Measurements from ENCODE around the gene GMIP. TPM values are rescaled to one million over a fixed set of nuclear protein-coding genes. Genes with fewer than 3 reads are reported as not detected.

The GMIP gene
- total and polyA plus RNA-seq, 12 donors = 1.4 to 11.8 (median 2.4) TPM

GRCh38 chr19:19632661-19633060 is 10.8 kb downstream of the GMIP start:
- Histone ChIP-seq H3K36me3 (peaks cover 0 to 85% (median 4%) of the 10 kb centered on the region in 9 donors), H3K9me3 (no peaks in the 10 kb centered on the region), H3K27ac (no peak overlapping the region), H3K4me1 (peaks cover 0 to 13% (median 11%) of the 10 kb centered on the region in 9 donors), H3K4me3 (no peak overlapping the region), H3K27me3 (peaks cover 0 to 14% (median 11%) of the 10 kb centered on the region in 7 donors)
- 81 to 85% methylated on average over 5 of the region's 5 CpGs for WGBS, 2 donors
- TF ChIP-seq, protein P1, sequence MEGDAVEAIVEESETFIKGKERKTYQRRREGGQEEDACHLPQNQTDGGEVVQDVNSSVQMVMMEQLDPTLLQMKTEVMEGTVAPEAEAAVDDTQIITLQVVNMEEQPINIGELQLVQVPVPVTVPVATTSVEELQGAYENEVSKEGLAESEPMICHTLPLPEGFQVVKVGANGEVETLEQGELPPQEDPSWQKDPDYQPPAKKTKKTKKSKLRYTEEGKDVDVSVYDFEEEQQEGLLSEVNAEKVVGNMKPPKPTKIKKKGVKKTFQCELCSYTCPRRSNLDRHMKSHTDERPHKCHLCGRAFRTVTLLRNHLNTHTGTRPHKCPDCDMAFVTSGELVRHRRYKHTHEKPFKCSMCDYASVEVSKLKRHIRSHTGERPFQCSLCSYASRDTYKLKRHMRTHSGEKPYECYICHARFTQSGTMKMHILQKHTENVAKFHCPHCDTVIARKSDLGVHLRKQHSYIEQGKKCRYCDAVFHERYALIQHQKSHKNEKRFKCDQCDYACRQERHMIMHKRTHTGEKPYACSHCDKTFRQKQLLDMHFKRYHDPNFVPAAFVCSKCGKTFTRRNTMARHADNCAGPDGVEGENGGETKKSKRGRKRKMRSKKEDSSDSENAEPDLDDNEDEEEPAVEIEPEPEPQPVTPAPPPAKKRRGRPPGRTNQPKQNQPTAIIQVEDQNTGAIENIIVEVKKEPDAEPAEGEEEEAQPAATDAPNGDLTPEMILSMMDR (IDR thresholded peaks at IDR 0.05) = no peak
- ATAC-seq (no peak), DNase-seq (no peak)
- intact Hi-C loops (cut with DNase I) = no loop called here

DNA sequence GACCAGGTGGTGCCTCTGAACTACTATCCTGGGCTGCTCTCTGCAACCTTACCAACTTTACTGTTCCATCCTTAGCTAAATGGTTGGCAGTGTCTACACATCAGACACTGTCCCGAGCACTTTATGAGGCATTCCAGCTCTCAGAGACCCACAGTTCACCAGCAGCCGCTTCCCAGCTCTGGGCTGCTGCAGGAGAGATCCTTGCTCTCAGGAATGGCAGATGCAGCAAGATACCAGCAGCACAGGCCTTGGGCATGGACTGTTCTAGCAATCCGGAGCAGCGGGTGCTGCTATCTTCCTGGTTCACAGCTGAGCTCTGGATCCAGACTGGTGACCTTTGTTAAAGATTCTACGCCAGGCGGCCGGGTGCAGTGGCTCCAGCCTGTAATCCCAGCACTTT is 12.1 kb downstream of the GMIP start:
- no peaks in the 10 kb centered on the region for H3K9me3 ChIP-seq
- WGBS, 2 donors = 92 to 93% methylated on average over 7 of the region's 7 CpGs
- peaks cover 0 to 71% (median 0%) of the 10 kb centered on the region in 9 donors for H3K36me3 ChIP-seq
- H3K4me3 ChIP-seq = no peak overlapping the region
- intact Hi-C loops (cut with DNase I) = no loop called here
- no peak for DNase-seq
- TF ChIP-seq, protein P1 (IDR thresholded peaks at IDR 0.05) = no peak
- peaks cover 0 to 17% (median 13%) of the 10 kb centered on the region in 9 donors for H3K4me1 ChIP-seq
- peaks cover 0 to 23% (median 17%) of the 10 kb centered on the region in 7 donors for H3K27me3 ChIP-seq
- H3K27ac ChIP-seq = no peak overlapping the region
- no peak for ATAC-seq

DNA sequence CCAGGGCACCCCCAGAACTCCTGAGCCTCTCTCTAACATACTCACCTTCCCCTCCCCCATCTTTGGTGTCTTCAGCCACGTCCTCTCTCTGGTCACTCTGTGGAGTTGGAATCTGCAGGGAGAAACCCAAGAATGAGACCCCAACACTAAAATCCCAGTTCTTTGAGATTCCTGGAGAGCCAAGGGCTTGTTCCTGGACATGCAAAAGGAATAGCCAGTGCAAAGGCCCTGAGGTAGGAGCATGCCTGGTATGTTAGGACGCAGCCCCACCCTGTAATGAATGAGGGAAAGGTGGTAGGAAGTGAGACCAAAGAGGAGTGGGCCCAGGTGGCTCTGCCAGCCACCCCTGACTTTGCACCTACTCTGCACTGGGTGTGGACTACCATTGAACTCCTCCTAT is 13.0 kb downstream of the GMIP start:
- peaks cover 0 to 62% (median 0%) of the 10 kb centered on the region in 9 donors for H3K36me3 ChIP-seq
- intact Hi-C loops (cut with DNase I) = no loop called here
- DNase-seq (no peak), ATAC-seq (no peak)
- peaks cover 0 to 24% (median 17%) of the 10 kb centered on the region in 7 donors for H3K27me3 ChIP-seq
- 100% methylated on average over 2 of the region's 2 CpGs for WGBS, 2 donors
- no peak overlapping the region for H3K27ac ChIP-seq
- TF ChIP-seq, protein P1 (IDR thresholded peaks at IDR 0.05) = no peak
- H3K4me3 ChIP-seq = no peak overlapping the region
- no peaks in the 10 kb centered on the region for H3K9me3 ChIP-seq
- peaks cover 0 to 17% (median 13%) of the 10 kb centered on the region in 9 donors for H3K4me1 ChIP-seq

- peaks cover 0 to 17% (median 13%) of the 10 kb centered on the region in 9 donors for H3K4me1 ChIP-seq
- H3K9me3 ChIP-seq = no peaks in the 10 kb centered on the region
- TF ChIP-seq, protein P1 (IDR thresholded peaks at IDR 0.05) = no peak
- intact Hi-C loops (cut with DNase I) = no loop called here
- no peak overlapping the region for H3K4me3 ChIP-seq
- DNase-seq (no peak), ATAC-seq (no peak)
- WGBS, 2 donors = 97 to 98% methylated on average over 11 of the region's 11 CpGs
- H3K27me3 ChIP-seq = peaks cover 0 to 24% (median 17%) of the 10 kb centered on the region in 7 donors
- peaks cover 0 to 58% (median 0%) of the 10 kb centered on the region in 9 donors for H3K36me3 ChIP-seq
- H3K27ac ChIP-seq = no peak overlapping the region
These were observed 13.4 kb downstream of the GMIP start for GRCh38 chr19:19630062-19630414.
